ENCODE measurements around the gene SSC4D.
"Not testable (repeated sequence)": the region's sequence is repeated elsewhere in the genome, so short reads cannot be mapped to it uniquely, and the experiment has no call there.

SSC4D gene

DNA sequence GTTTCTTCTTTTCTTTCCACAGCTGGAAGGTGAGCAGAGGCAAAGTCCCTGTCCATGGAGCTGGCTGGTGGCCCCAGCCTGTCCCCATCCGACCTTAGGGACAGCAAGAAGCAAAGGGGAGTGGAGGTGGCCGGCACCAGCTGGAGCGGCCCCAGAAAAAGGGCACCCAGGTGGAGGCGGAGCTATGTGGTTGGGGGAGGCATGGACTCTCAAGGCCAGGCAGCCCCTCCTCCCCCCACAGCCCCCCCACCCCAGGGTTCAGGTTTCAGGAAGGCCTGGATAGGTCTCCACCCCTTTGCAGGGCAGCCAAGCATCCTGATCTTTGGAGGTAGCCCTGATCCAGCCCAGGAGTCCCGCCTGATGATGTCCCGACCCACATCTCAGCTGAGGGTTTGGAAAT is at the start of gene SSC4D:
SSC4D (minus strand) TSS at position 161 of the 400 bp plus-strand sequence. CDS start 5,258 bp downstream, outside the sequence.
- DNase-seq (ENCODE audit: low read depth) = no peak
- H3K4me3 ChIP-seq (ENCODE audit: low read depth, low read length) = no peak within 1 kb of the TSS

DNA sequence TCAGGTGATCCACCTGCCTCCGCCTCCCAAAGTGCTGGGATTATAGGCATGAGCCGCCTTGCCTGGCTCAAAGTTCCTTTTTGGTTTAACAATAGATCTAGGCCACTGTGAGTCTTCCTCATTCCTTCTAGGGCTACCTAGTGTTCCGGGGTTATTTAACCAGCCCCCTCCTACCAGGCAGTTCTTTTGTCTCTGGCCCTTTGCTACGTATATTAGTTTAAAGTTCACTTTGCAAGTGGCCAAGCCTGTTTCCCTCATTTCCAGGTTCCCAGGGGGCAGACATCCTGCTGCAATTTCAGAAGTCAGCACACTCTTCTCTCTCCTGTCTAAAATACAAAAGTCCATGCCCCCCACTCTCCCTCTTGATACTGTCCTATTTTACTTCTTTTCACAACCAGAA is 49.0 kb upstream of the SSC4D start:
- not testable (repeated sequence) for H3K4me3 ChIP-seq (ENCODE audit: low read depth, low read length); DNase-seq (ENCODE audit: low read depth)

DNA sequence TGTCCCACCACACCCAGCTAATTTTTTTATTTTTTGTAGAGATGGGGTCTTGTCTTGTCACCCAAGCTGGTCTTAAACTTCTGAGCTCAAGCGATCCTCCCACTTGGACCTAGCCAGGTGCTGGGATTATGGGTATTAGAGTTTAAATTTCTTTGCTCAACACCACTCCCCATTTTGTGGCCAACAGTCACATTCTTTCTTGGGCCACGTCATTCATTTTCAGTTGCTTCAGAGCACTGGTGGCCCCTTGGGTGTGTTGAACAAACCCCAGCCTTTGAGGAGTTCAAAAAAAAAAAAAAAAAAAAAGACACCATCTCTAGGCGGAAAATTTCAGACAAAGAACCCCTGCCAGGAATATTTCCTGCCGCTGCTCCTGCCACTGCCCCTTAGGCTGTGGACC is 47.5 kb upstream of the SSC4D start:
- DNase-seq (ENCODE audit: low read depth); H3K4me3 ChIP-seq (ENCODE audit: low read depth, low read length): not testable (repeated sequence)

DNA sequence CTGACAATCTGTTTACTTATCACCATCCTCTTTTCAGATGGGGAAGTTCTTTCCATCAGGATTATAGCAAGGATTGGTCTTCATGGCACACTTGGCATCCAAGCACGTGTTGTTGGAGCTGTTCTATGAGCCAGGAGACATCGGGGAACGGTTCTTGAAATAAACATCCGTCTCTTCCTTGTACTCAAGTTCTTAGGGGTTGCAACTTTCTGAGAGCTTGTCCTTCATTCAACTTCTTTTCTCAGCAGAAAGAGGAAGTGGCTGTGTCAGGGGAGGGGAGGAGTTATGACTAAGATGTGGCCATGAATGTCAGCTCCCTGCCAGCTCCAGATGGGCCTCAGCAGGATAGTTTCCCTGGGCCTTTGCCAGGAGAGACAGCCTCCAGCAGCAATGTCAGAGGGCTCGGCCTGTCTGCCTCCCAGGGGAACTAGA is 36.1 kb upstream of the SSC4D start:
- peak; percentile 65 for DNase-seq (ENCODE audit: low read depth)
- H3K4me3 ChIP-seq (ENCODE audit: low read depth, low read length) = not testable (repeated sequence)

DNA sequence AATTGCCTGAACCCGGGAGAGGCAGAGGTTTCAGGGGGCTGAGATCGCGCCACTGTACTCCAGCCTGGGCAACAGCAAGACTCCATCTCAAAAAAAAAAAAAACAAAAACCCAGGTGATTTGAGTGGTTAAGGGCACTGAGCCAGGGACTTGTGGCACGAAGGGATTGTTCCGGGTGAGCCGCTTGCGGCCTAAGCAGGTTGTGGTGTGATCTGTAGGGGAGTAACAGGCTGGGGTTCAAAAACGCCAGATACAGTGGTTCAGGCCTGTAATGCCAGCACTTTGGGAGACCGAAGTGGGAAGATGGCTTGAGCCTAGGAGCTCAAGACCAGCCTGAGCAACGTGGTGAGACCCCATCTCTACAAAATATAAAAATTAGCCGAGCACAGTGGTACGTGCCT is 34.3 kb upstream of the SSC4D start:
- H3K4me3 ChIP-seq (ENCODE audit: low read depth, low read length); DNase-seq (ENCODE audit: low read depth): not testable (repeated sequence)

DNA sequence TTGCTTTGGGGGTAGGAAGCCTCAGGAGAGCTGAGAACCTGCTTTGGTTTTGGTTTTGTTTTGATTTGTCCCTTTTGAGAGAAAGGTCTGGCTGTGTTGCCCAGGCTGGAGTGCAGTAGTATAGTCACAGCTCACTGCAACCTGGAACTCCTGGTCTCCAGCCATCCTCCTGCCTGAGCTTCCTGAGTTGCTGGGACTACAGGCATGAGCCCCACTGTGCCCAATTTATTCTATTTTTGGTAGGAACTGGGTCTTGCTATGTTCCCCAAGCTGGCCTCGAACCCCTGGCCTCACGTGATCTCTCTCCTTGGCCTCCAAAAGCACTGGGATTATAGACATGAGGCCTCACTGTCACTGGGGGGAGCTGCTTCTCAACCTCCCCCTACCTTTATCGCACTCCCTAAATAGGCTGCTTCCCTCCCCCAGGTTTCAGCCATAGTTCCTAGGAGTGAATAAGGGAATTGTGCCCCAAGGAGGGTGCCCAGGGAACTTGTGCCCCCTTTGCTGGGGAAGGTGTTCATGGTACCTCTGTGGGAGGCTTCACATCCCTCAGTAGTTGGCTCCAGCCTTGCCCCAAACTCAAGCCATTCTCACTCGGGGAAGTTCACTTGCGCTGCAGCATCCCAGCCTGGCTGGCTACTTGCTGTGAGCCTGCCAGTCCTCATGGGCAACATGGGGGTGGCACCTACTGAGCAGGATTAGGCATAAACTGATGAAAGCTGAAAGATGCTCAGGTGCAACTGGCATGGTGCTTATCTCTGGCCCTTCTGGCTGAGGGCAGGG is 33.4 kb upstream of the SSC4D start:
- not testable (repeated sequence) for H3K4me3 ChIP-seq (ENCODE audit: low read depth, low read length); DNase-seq (ENCODE audit: low read depth)

DNA sequence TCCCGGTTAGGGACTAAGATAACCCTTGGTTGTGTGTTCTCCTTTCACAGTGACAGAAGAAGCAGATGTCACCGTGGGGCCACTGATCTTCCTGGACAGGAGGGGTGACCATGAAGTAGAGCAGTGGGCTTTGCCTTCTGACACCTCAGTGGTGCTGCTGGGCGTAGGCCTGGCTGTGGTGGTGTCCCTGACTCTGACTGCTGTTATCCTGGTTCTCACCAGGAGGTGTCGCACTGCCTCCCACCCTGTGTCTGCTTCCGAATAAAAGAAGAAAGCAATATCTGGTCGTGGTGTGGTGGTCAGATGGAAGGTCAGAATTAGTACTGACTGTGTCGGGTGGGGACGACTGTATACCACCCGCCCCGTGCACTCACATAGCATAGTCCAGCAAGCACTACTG is 32.3 kb upstream of the SSC4D start:
- not testable (repeated sequence) for DNase-seq (ENCODE audit: low read depth); H3K4me3 ChIP-seq (ENCODE audit: low read depth, low read length)

DNA sequence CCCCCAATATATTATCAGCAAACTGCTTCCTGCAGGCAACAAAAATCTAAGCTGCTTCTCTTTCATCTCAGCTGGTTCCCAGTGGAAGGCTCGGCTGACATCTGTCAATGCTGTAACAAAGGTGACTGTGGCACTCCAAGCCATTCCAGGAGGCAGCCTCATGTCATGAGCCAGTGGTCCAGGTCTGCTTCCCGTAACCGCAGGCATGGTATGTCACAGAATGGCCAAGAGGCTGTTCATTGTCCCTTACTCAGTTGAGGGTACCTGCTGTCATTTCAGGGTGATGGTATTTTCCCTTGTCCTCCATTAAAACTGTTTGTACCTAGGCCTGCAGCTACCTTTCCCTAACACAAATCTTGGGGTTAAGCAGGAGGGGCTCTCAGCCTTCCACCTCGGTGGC is 30.9 kb upstream of the SSC4D start:
- H3K4me3 ChIP-seq (ENCODE audit: low read depth, low read length); DNase-seq (ENCODE audit: low read depth): not testable (repeated sequence)

DNA sequence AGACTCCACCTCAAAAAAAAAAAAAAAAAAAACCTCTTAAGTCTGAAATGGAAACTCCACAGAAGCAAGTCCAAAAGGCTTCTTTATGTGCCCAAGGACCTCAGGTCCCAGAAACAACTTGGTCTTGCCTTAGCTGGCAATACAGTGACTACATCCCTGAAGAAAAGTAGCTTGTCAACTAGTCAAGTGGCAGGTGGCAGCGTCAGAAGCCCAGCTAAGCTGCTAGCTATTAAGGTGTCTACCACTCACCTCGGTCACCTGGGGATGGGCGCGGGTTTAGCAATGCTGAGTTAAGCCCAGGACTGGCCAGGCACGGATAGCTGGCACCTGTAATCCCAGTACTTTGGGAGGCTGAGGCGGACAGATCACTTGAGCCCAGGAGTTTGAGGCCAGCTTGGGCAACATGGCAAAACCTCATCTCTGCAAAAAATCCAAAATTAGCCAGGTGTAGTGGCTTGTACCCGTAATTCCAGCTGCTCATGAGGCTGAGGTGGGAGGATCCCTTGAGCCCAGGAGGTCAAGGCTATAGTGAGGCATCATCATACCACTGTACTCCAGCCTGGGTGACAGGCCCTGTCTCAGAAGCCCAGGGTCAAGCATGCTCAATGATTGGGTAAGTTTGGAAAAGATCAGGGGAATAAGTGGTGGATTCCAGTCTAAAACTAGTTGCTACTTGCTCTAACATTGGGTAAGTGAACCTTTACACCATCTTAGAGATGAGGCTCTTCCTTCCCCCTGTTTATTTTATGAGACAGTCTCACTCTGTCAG is 29.8 kb upstream of the SSC4D start:
- H3K4me3 ChIP-seq (ENCODE audit: low read depth, low read length); DNase-seq (ENCODE audit: low read depth): not testable (repeated sequence)

DNA sequence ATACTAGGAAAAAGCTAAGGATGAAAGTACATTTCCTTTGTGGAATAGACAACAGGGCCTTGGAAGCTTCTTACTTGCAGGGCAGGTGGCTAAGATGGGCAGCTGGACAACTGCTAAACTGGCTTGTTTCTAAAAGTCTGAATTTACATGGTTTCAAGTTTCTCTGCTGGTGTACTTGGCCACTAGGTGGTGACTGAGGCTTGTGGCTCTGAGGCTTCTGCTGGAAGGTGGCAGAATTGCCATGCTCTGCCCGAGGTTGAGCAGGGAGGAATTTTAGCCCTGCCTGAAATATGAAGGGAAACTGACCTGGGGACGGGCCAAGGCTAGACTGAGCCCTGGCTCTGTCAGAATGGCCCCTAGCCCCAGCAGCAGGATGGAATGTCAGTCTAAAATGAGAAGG is 28.4 kb upstream of the SSC4D start:
- DNase-seq (ENCODE audit: low read depth) = peak; percentile 35
- H3K4me3 ChIP-seq (ENCODE audit: low read depth, low read length) = not testable (repeated sequence)

DNA sequence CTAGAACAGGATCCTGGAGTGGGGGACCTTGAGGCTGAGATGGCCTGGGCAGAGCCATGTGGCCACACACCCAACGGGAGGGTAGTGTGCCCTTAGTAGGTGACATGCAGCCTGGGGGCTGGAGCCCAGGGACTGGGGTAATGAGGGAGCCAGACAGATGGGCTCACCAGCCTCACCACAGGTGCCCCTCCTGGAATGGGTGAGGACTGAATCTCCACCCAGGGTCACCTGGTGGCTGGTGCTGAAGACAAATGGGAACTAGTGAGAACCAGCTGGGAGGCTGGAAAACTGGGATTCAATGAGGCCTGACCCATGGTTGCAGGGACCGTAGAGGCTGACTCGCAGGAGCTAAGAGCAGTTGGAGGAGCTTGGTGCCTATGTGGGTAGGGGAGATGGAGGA is 21.3 kb upstream of the SSC4D start:
- DNase-seq (ENCODE audit: low read depth) = no peak
- H3K4me3 ChIP-seq (ENCODE audit: low read depth, low read length) = no peak overlapping the region

DNA sequence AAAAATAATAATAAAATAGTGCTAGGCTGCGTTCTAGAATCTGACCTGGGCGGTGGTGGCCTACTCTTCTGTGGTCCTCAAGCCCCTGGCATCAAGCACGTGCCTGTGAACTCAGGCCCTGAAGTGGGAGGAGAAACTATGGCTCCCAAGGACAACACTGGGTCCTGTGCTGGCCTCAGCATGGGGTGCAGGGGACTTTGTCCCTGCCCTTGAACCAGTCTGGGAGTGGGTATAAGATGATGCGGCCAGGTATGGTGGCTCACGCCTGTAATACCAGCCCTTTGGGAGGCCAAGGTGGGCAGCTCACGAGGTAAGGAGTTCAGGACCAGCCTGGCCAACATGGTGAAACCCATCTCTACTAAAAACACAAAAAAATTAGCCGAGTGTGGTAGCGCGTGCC is 20.7 kb upstream of the SSC4D start:
- DNase-seq (ENCODE audit: low read depth) = no peak
- H3K4me3 ChIP-seq (ENCODE audit: low read depth, low read length) = no peak overlapping the region

DNA sequence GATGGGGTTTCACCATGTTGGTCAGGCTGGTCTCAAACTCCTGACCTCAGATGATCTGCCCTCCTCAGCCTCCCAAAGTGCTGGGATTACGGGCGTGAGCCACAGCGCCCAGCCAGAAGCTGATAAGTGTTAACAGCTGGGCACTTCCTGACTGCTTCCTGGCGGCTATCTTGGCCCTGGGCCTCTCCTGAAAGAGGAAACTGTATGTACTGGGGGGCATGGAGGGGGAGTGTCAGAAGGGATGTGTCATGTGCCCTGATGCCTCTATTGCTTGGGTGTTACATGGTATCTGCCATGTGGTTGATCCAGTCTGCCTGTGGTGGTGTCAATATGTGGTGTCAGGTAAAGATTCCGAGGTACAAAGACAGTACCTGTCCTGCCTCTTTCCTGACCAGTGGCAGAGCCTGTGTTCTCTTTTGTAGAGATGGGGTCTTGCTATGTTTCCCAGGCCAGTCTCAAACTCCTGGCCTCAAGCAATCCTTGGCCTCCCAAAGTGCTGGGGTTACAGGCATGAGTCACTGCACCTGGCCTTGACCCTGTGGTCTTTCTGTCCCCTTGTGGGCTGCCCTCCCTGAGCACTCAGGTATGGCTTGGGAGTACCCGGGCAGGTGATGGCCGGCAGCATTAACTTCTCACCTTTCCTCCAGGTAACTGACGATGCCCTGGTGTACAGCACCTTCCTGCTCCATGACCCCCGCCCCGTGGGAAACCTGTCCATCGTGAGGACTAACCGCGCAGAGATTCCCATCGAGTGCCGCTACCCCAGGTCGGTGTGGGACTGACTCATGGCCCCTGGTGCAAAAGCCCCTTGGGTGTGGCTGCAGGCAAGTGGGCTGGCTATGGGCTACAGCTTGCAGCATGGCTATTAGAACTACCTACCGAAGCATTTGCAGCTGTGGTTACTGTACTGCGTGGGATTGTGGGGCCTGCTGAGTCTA is 19.6 kb upstream of the SSC4D start:
- H3K4me3 ChIP-seq (ENCODE audit: low read depth, low read length) = no peak overlapping the region
- DNase-seq (ENCODE audit: low read depth) = peak; percentile 39

DNA sequence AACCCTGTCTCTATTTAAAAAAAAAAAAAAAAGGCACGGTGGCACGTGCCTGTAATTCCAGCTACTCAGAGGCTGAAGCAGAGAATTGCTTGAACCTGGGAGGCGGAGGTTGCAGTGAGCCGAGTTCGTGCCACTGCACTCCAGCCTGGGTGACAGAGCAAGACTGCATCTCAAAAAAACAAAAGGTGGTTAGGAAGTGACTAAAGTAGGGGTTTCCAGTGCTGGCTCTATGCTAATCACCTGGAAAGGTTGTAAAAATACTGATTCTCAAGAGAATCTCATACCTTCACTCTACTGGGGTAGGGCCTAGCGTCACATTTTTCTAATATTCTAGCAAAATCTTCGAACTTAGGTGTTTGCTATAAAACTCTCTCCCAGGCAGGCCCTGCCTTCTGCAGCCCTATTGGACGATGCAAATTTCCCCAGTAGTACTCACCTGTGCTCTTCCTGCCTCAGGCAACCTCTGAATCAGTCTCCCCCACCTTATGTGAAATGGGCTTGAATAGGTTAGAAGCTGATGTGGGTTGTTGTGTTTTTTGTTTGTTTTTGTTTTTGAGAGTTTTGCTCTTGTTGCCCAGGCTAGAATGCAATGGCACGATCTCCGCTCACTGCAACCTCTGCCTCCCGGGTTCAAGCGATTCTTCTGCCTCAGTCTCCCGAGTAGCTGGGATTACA is 18.8 kb upstream of the SSC4D start:
- no peak for DNase-seq (ENCODE audit: low read depth)
- H3K4me3 ChIP-seq (ENCODE audit: low read depth, low read length) = no peak overlapping the region

DNA sequence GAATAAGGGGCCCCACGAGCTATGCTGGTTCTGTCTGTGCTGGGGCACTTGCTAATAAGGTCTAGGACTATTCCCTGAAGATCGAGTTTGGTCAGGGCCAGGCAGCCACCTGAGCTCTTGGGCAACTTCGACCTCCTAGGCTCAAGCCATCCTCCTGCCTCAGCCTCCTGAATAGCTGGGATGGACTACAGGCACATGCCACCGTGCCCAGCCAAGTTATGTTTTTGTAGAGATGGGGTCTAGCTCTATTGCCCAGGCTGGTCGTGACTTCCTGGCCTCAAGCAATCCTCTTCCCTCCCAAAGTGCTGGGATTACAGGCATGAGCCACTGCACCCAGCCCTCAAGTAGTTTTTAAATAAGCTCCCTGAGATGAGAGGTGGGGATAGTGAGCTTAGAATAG is 18.1 kb upstream of the SSC4D start:
- DNase-seq (ENCODE audit: low read depth) = no peak

DNA sequence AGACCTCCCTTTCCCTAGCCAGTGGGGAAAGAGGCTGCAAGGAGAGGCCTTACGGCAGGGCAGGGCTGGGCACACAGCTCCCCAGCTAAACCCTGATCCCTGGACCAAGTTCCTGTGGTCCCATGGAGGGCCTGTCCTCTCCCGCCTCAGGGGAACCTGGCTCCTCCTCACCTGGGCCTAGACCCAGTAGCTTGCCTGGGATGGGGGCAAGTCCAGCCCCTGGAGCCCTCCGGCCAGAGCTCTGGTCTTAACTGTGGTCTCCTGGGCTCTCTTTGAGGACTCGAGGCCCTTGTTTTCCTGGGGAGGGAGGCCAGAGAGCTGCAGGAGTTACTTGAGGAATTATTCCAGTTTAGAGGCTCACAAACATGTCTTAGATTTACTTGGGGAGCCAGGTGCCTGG is 16.7 kb upstream of the SSC4D start:
- no peak for DNase-seq (ENCODE audit: low read depth)
- no peak overlapping the region for H3K4me3 ChIP-seq (ENCODE audit: low read depth, low read length)

More for the DNA sequence above, 18.1 kb upstream of the SSC4D start:
- no peak overlapping the region for H3K4me3 ChIP-seq (ENCODE audit: low read depth, low read length)

DNA sequence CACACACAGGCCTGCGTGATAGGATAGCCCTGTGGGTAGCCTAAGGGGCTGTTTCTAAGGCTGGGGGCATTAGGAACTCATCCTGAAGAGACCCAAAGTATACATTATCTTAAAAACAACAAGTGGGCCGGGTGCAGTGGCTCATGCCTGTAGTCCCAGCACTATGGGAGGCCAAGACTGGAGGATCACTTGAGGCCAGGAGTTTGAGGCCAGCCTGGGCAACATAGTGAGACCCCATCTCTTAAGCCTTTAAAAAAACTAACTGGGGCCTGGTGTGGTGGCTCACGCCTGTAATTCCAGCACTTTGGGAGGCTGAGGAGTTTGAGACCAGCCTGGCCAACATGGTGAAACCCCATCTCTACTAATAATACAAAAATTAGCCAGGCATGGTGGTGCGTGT is 16.1 kb upstream of the SSC4D start:
- DNase-seq (ENCODE audit: low read depth); H3K4me3 ChIP-seq (ENCODE audit: low read depth, low read length): not testable (repeated sequence)

DNA sequence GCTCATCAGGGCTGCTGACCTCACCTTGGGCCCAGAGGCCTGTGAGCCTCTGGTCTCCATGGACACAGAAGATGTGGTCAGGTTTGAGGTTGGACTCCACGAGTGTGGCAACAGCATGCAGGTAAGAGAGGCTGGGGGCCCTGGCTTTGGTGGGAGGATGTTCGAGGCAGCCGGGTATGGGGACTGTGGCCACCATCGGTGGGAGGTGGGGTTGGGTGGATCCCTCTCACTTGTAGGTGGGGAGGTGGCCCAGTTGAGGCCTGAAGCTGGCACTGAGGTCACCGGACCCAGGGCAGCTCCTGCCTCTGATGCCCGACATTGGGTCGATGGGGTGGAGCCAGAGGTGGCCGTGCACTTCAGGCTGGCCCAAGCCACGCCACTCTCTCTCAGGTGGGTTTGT is 15.7 kb upstream of the SSC4D start:
- no peak overlapping the region for H3K4me3 ChIP-seq (ENCODE audit: low read depth, low read length)
- no peak for DNase-seq (ENCODE audit: low read depth)

DNA sequence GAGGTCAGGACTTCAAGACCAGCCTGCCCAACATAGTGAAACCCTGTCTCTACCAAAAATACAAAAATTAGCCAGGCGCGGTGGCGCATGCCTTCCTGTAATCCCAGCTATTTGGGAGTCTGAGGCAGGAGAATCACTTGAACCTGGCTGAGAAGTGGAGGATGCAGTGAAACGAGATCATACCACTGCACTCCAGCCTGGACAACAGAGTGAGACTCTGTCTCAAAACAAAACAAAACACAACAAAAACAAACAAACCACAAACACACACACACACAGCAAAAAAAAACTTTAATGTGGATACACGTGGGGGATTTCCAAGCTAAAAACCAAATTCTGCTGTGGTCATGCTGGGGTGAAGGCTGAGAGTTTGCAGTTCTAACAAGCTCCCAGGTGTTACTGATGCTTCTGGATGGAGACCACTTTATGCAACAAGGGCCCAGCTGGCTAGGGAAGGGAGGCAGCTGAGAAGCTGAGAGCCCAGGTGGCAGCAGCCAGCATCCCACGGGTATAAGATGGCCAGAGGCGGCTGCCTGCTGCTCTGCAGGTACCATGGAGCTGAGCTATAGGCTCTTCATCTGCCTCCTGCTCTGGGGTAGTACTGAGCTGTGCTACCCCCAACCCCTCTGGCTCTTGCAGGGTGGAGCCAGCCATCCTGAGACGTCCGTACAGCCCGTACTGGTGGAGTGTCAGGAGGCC is 15.1 kb upstream of the SSC4D start, which contains the start of gene ZP3:
ZP3 (plus strand) TSS at position 538 of the 699 bp plus-strand sequence; CDS start at position 553, 15 bp downstream.
- DNase-seq (ENCODE audit: low read depth) = no peak
- H3K4me3 ChIP-seq (ENCODE audit: low read depth, low read length) = no peak within 1 kb of the TSS

Data from skeletal muscle cell (primary cell).